Neural cell (in vitro differentiated cells): Measurements from ENCODE around the gene DOCK2. TPM values are rescaled to one million over a fixed set of nuclear protein-coding genes. Genes with fewer than 3 reads are reported as not detected.

Experiments
- H2AFZ ChIP-seq: fragments of 200-600, 300-800 bp; sonication (generic), shearing (Covaris generic); 2 replicates; pipeline ENCODE4 v1.6.0; 2014; ENCODE audit warnings: low read depth, mild to moderate bottlenecking, antibody characterized with exemption, low read length, moderate library complexity
- H3F3A ChIP-seq: fragments of 200-600 bp; shearing (Covaris generic); 2 replicates; pipeline ENCODE4 v1.6.1; 2016; ENCODE audit warnings: mild to moderate bottlenecking, moderate library complexity, mixed read lengths, antibody characterized with exemption, low read length; ENCODE audit not compliant: insufficient read depth, poor library complexity, severe bottlenecking
- H3K27ac ChIP-seq: fragments of 200-600, 300-800 bp; sonication (generic), shearing (Covaris generic); 2 replicates; pipeline ENCODE4 v1.5.1; 2014; ENCODE audit warnings: mild to moderate bottlenecking, low read length, moderate library complexity
- H3K27me3 ChIP-seq: fragments of 300-800, 200-600 bp; sonication (generic), shearing (Covaris generic); 2 replicates; pipeline ENCODE4 v1.6.0; 2014; ENCODE audit warnings: mild to moderate bottlenecking, low read depth, low read length, moderate library complexity; ENCODE audit not compliant: insufficient read depth
- H3K36me3 ChIP-seq: fragments of 300-800, 200-600 bp; sonication (generic), shearing (Covaris generic); 2 replicates; pipeline ENCODE4 v1.5.1; 2014; ENCODE audit warnings: mild to moderate bottlenecking, antibody characterized with exemption, low read length, moderate library complexity; ENCODE audit not compliant: insufficient read depth
- H3K4me2 ChIP-seq: fragments of 300-800, 200-600 bp; sonication (generic), shearing (Covaris generic); 2 replicates; pipeline ENCODE4 v1.6.0; 2014; ENCODE audit warnings: mild to moderate bottlenecking, low read length
- H3K4me3 ChIP-seq: fragments of 300-800, 200-600 bp; sonication (generic), shearing (Covaris generic); 2 replicates; pipeline ENCODE4 v1.5.1; 2014; ENCODE audit warnings: mild to moderate bottlenecking, low read length, moderate library complexity
- H3K79me2 ChIP-seq: fragments of 200-600 bp; shearing (Covaris generic); replicated peaks from 2 replicates; pipeline ENCODE4 v1.6.0; 2014; ENCODE audit warnings: mild to moderate bottlenecking, low read length, moderate library complexity; ENCODE audit not compliant: insufficient read depth
- H3K9ac ChIP-seq: fragments of 300-800, 200-600 bp; sonication (generic), shearing (Covaris generic); 2 replicates; pipeline ENCODE4 v1.6.1; 2016; ENCODE audit warnings: mild to moderate bottlenecking, low read length, mixed read lengths
- H3K9me2 ChIP-seq: fragments of 200-600 bp; shearing (Covaris generic); 2 replicates; pipeline ENCODE4 v1.6.1; 2016; ENCODE audit warnings: mild to moderate bottlenecking, low read length, mixed read lengths; ENCODE audit not compliant: insufficient read depth
- H3K9me3 ChIP-seq: fragments of 200-600, 300-800 bp; sonication (generic), shearing (Covaris generic); 2 replicates; pipeline ENCODE4 v1.6.1; 2016; ENCODE audit warnings: mild to moderate bottlenecking, mixed run types, low read length, moderate library complexity, mixed read lengths
- H4K20me1 ChIP-seq: fragments of 200-600 bp; shearing (Covaris generic); 2 replicates; pipeline ENCODE4 v1.6.1; 2016; ENCODE audit warnings: mild to moderate bottlenecking, mixed run types; ENCODE audit not compliant: insufficient read depth
- CTCF ChIP-seq: fragments of 450-650 bp; IDR thresholded peaks from 2 replicates; pipeline ENCODE4 v1.5.1; 2014; ENCODE audit warnings: antibody characterized with exemption, mild to moderate bottlenecking, moderate library complexity; ENCODE audit not compliant: poor library complexity, severe bottlenecking
- EP300 ChIP-seq: fragments of 450-650 bp; conservative IDR thresholded peaks from 2 replicates; pipeline ENCODE4 v1.6.1; 2014; ENCODE audit warnings: antibody characterized with exemption, mild to moderate bottlenecking, moderate library complexity; ENCODE audit not compliant: poor library complexity, severe bottlenecking
- EZH2 ChIP-seq: fragments of 200-600, 300-800 bp; shearing (Covaris generic), sonication (generic); IDR thresholded peaks from 2 replicates; pipeline ENCODE4 v1.6.1; 2014; ENCODE audit warnings: antibody characterized with exemption, low read length, borderline replicate concordance, mild to moderate bottlenecking; ENCODE audit not compliant: insufficient read depth, poor library complexity, severe bottlenecking
- MXI1 ChIP-seq: fragments of 450-650 bp; conservative IDR thresholded peaks from 2 replicates; pipeline ENCODE4 v1.6.1; 2014; ENCODE audit warnings: antibody characterized with exemption, mild to moderate bottlenecking; ENCODE audit not compliant: poor library complexity, severe bottlenecking
- POLR2AphosphoS5 ChIP-seq: IDR thresholded peaks from 2 replicates; pipeline ENCODE4 v1.6.1; 2012
- RAD21 ChIP-seq: fragments of 450-650 bp; conservative IDR thresholded peaks from 2 replicates; pipeline ENCODE4 v1.6.1; 2014; ENCODE audit warnings: antibody characterized with exemption, mild to moderate bottlenecking, moderate library complexity
- REST ChIP-seq: IDR thresholded peaks from 2 replicates; pipeline ENCODE4 v1.6.1; 2012; ENCODE audit warnings: borderline replicate concordance
- SMC3 ChIP-seq: fragments of 450-650 bp; conservative IDR thresholded peaks from 2 replicates; pipeline ENCODE4 v1.6.1; 2014; ENCODE audit warnings: antibody characterized with exemption, mild to moderate bottlenecking, moderate library complexity; ENCODE audit not compliant: poor library complexity
- TAF1 ChIP-seq: IDR thresholded peaks from 2 replicates; pipeline ENCODE4 v1.6.1; 2012; ENCODE audit warnings: low read depth
- polyA plus RNA-seq: library from polyadenylated mRNA; depleted of rRNA; stranded (reverse); fragments of >200 nt; gene quantifications from 2 replicates; pipeline ENCODE4 v1.2.3, GENCODE V29; 2014

The DOCK2 gene
- polyA plus RNA-seq, 1 donor from 2014 or later: 0.15 TPM

- no peaks in the 10 kb centered on the region for H3K9me2 ChIP-seq
- TF ChIP-seq MXI1 (no peak), TAF1 (no peak), EZH2 (no peak), SMC3 (no peak), REST (no peak), CTCF (no peak), POLR2AphosphoS5 (no peak), RAD21 (no peak), EP300 (no peak)
- H3K27me3 ChIP-seq: no peaks in the 10 kb centered on the region
- H3F3A ChIP-seq: no peaks in the 10 kb centered on the region
- H3K4me2 ChIP-seq: no peak overlapping the region
- no peak overlapping the region for H3K27ac ChIP-seq
- H3K79me2 ChIP-seq: no peaks in the 10 kb centered on the region
- no peak overlapping the region for H2AFZ ChIP-seq
- H3K9ac ChIP-seq: no peak overlapping the region
- no peaks in the 10 kb centered on the region for H3K36me3 ChIP-seq
- H3K9me3 ChIP-seq: no peaks in the 10 kb centered on the region
- H3K4me3 ChIP-seq: no peak overlapping the region
- H4K20me1 ChIP-seq: no peaks in the 10 kb centered on the region
Measured at GRCh38 chr5:169667896-169668674, 31.0 kb downstream of the DOCK2 start.

GRCh38 chr5:169668732-169669131 is 31.7 kb downstream of the DOCK2 start:
- no peaks in the 10 kb centered on the region for H3F3A ChIP-seq

More at GRCh38 chr5:169668732-169669131, 31.7 kb downstream of the DOCK2 start:
- TF ChIP-seq RAD21 (no peak), CTCF (no peak), POLR2AphosphoS5 (no peak), TAF1 (no peak), REST (no peak), SMC3 (no peak), EP300 (no peak), MXI1 (no peak), EZH2 (no peak)
- no peak overlapping the region for H3K4me3 ChIP-seq
- H3K9me2 ChIP-seq: no peaks in the 10 kb centered on the region
- no peaks in the 10 kb centered on the region for H3K9me3 ChIP-seq
- H3K27ac ChIP-seq: no peak overlapping the region
- H3K36me3 ChIP-seq: no peaks in the 10 kb centered on the region
- H3K9ac ChIP-seq: no peak overlapping the region
- no peaks in the 10 kb centered on the region for H3K27me3 ChIP-seq
- no peak overlapping the region for H2AFZ ChIP-seq
- no peak overlapping the region for H3K4me2 ChIP-seq
- H3K79me2 ChIP-seq: no peaks in the 10 kb centered on the region
- H4K20me1 ChIP-seq: no peaks in the 10 kb centered on the region
